Testis (tissue), 2 donors: ENCODE measurements around the gene CALML6.

Experiments
- CTCF ChIP-seq, 3 experiments: fragments of 450-650 bp in 2 of 3; fragments of 200-600 bp in 1 of 3; sonication (generic) in 1 of 3; IDR thresholded peaks; one replicate each; pipeline ENCODE4 v1.5.1; 2016 to 2019; ENCODE audit warnings: antibody characterized with exemption in 3 of 3, mild to moderate bottlenecking in 2 of 3, moderate library complexity in 1 of 3
- POLR2A ChIP-seq: fragments of 450-650 bp; IDR thresholded peaks from one replicate; pipeline ENCODE4 v1.6.1; 2017; ENCODE audit warnings: antibody characterized with exemption, mild to moderate bottlenecking, moderate library complexity

GRCh38 chr1:1921901-1922701 is 7.0 kb downstream of the CALML6 start:
- TF ChIP-seq POLR2A (no peak), CTCF (IDR thresholded peaks at IDR 0.05) (no peak)
